Activated naive CD4-positive, alpha-beta T cell treated with anti-CD3 and anti-CD28 coated beads, Interleukin-2, amount 10 ng/mL, durations not matched to agents 7 days and 5 days (primary cell): ENCODE data around the gene COMTD1.
"Not testable (repeated sequence)": the region's sequence is repeated elsewhere in the genome, so short reads cannot be mapped to it uniquely, and the experiment has no call there.

Source experiments
- CTCF ChIA-PET: fragments of 350-600 bp; sonication (Branson Sonifier 250); formaldehyde crosslinking; loops from one replicate; lab custom pipeline; 2021; ENCODE audit warnings: antibody characterized with exemption; lab: Charles Lee
- DNase-seq: peaks from one replicate; pipeline ENCODE4 v3.0.0-alpha.2; 2020
- H3K27ac Mint-ChIP-seq: one replicate; pipeline ENCODE4 v1.8.0; 2021; ENCODE audit warnings: mild to moderate bottlenecking, moderate library complexity, mixed read lengths
- H3K27me3 Mint-ChIP-seq: one replicate; pipeline ENCODE4 v1.8.0; 2021; ENCODE audit warnings: mild to moderate bottlenecking, mixed read lengths
- H3K36me3 Mint-ChIP-seq: one replicate; pipeline ENCODE4 v1.8.0; 2021; ENCODE audit warnings: mixed read lengths
- H3K4me1 Mint-ChIP-seq: one replicate; pipeline ENCODE4 v1.8.0; 2021; ENCODE audit warnings: mixed read lengths
- H3K4me3 Mint-ChIP-seq: one replicate; pipeline ENCODE4 v1.8.0; 2021; ENCODE audit warnings: mild to moderate bottlenecking, moderate library complexity, mixed read lengths
- H3K9me3 Mint-ChIP-seq: one replicate; pipeline ENCODE4 v1.8.0; 2021; ENCODE audit warnings: mixed read lengths

The COMTD1 gene

GRCh38 chr10:75226095-75226494 lies 9.7 kb downstream of the COMTD1 start:
- Mint-ChIP-seq H3K36me3 (peaks cover 64% of the 10 kb centered on the region), H3K4me3 (no peak overlapping the region), H3K27me3 (no peaks in the 10 kb centered on the region), H3K27ac (peak overlapping the region; percentile 70), H3K9me3 (no peaks in the 10 kb centered on the region), H3K4me1 (peaks cover 52% of the 10 kb centered on the region)
- no peak for DNase-seq
- CTCF ChIA-PET, result interaction anchor here (1.8 to 13.6 kb wide), 3 partner anchors 10 to 38 kb away, joined by 5 to 217 read pairs (median 6); partner anchors contain the start of gene COMTD1

- H3K27me3 Mint-ChIP-seq, result no peaks in the 10 kb centered on the region
- H3K4me1 Mint-ChIP-seq, result peaks cover 47% of the 10 kb centered on the region
Measured at GRCh38 chr10:75223507-75223906, 12.2 kb downstream of the COMTD1 start.

GRCh38 chr10:75221492-75221891 lies 14.3 kb downstream of the COMTD1 start:
- CTCF ChIA-PET, result interaction anchor here (1.0 kb wide), 1 partner anchor 9 kb away, joined by 4 read pairs; no protein-coding TSS in a partner anchor
- H3K36me3 Mint-ChIP-seq, result peaks cover 68% of the 10 kb centered on the region
- H3K9me3 Mint-ChIP-seq, H3K27me3 Mint-ChIP-seq, H3K27ac Mint-ChIP-seq, DNase-seq, H3K4me3 Mint-ChIP-seq: not testable (repeated sequence)
- peaks cover 37% of the 10 kb centered on the region for H3K4me1 Mint-ChIP-seq

More at GRCh38 chr10:75223507-75223906, 12.2 kb downstream of the COMTD1 start:
- DNase-seq, result no peak
- CTCF ChIA-PET, result interaction anchor here (0.9 to 2.2 kb wide), 2 partner anchors 12 to 36 kb away, joined by 3 to 6 read pairs; no protein-coding TSS in a partner anchor
- H3K27ac Mint-ChIP-seq, result no peak overlapping the region
- no peak overlapping the region for H3K4me3 Mint-ChIP-seq
- H3K36me3 Mint-ChIP-seq, result peaks cover 65% of the 10 kb centered on the region
- no peaks in the 10 kb centered on the region for H3K9me3 Mint-ChIP-seq

- H3K4me1 Mint-ChIP-seq, result peaks cover 35% of the 10 kb centered on the region
- CTCF ChIA-PET, result interaction anchor here (0.6 to 1.1 kb wide), 3 partner anchors 9 to 15 kb away, joined by 3 to 5 read pairs (median 3); partner anchors contain the start of gene COMTD1
- H3K27me3 Mint-ChIP-seq, result no peaks in the 10 kb centered on the region
- no peak overlapping the region for H3K27ac Mint-ChIP-seq
- no peaks in the 10 kb centered on the region for H3K9me3 Mint-ChIP-seq
- H3K4me3 Mint-ChIP-seq, result no peak overlapping the region
- peaks cover 70% of the 10 kb centered on the region for H3K36me3 Mint-ChIP-seq
- no peak for DNase-seq
Measured at GRCh38 chr10:75220274-75220673, 15.5 kb downstream of the COMTD1 start.

GRCh38 chr10:75212343-75212742 lies 23.4 kb downstream of the COMTD1 start:
- Mint-ChIP-seq H3K9me3 (no peaks in the 10 kb centered on the region), H3K4me1 (peaks cover 47% of the 10 kb centered on the region)

GRCh38 chr10:75211007-75211691 lies 24.6 kb downstream of the COMTD1 start:
- Mint-ChIP-seq H3K36me3 (peaks cover 24% of the 10 kb centered on the region), H3K27ac (peak overlapping the region; percentile 100), H3K9me3 (no peaks in the 10 kb centered on the region), H3K4me1 (peaks cover 42% of the 10 kb centered on the region), H3K4me3 (peak overlapping the region; percentile 91), H3K27me3 (peaks cover 4% of the 10 kb centered on the region)
- peak; percentile 47 for DNase-seq
- CTCF ChIA-PET, result interaction anchor here (1.0 to 4.4 kb wide), 7 partner anchors 12 to 99 kb away, joined by 3 to 34 read pairs (median 8); partner anchors contain the start of genes COMTD1 and SAMD8

More at GRCh38 chr10:75212343-75212742, 23.4 kb downstream of the COMTD1 start:
- no peak for DNase-seq
- Mint-ChIP-seq H3K27ac (no peak overlapping the region), H3K36me3 (peaks cover 30% of the 10 kb centered on the region), H3K4me3 (peak overlapping the region; percentile 91), H3K27me3 (no peaks in the 10 kb centered on the region)
- CTCF ChIA-PET, result interaction anchor here (0.9 to 4.4 kb wide), 7 partner anchors 11 to 25 kb away, joined by 3 to 34 read pairs (median 4); partner anchors contain the start of gene COMTD1

- Mint-ChIP-seq H3K27me3 (peaks cover 4% of the 10 kb centered on the region), H3K27ac (peak within 1 kb of the TSS; percentile 100), H3K9me3 (no peaks in the 10 kb centered on the region), H3K4me1 (peaks cover 38% of the 10 kb centered on the region), H3K36me3 (peaks cover 19% of the 10 kb centered on the region), H3K4me3 (peak within 1 kb of the TSS; percentile 91)
- DNase-seq, result peak; percentile 94
- CTCF ChIA-PET, result interaction anchor here (1.0 to 4.4 kb wide), 6 partner anchors 18 to 99 kb away, joined by 3 to 34 read pairs (median 15); partner anchors contain the start of genes COMTD1 and SAMD8
Measured at GRCh38 chr10:75210282-75211006, 25.3 kb downstream of the COMTD1 start, which contains the start of gene VDAC2. Gene VDAC2 (plus strand): TSS chr10:75210796. CDS start chr10:75211159, 363 bp downstream.

- Mint-ChIP-seq H3K9me3 (no peaks in the 10 kb centered on the region), H3K4me3 (peak overlapping the region; percentile 91), H3K27ac (peak overlapping the region; percentile 100), H3K36me3 (peaks cover 18% of the 10 kb centered on the region), H3K27me3 (peaks cover 4% of the 10 kb centered on the region), H3K4me1 (peaks cover 38% of the 10 kb centered on the region)
- peak; percentile 88 for DNase-seq
- CTCF ChIA-PET, result interaction anchor here (0.5 to 4.4 kb wide), 6 partner anchors 18 to 1276 kb away, joined by 3 to 34 read pairs (median 13); partner anchors contain the start of gene COMTD1
Measured at GRCh38 chr10:75209921-75210281, 25.9 kb downstream of the COMTD1 start.

- peaks cover 4% of the 10 kb centered on the region for H3K27me3 Mint-ChIP-seq
- CTCF ChIA-PET, result interaction anchor here (0.5 to 4.4 kb wide), 6 partner anchors 19 to 1275 kb away, joined by 3 to 34 read pairs (median 13); partner anchors contain the start of gene COMTD1
- H3K4me3 Mint-ChIP-seq, result peak overlapping the region; percentile 91
- H3K9me3 Mint-ChIP-seq, result no peaks in the 10 kb centered on the region
- peaks cover 38% of the 10 kb centered on the region for H3K4me1 Mint-ChIP-seq
- H3K36me3 Mint-ChIP-seq, result peaks cover 15% of the 10 kb centered on the region
- H3K27ac Mint-ChIP-seq, result peak overlapping the region; percentile 100
- DNase-seq, result no peak
Measured at GRCh38 chr10:75209086-75209920, 26.5 kb downstream of the COMTD1 start.

GRCh38 chr10:75208181-75208580 lies 27.6 kb downstream of the COMTD1 start:
- DNase-seq, result no peak
- CTCF ChIA-PET, result interaction anchor here (0.9 to 3.3 kb wide), 3 partner anchors 21 to 27 kb away, joined by 3 to 14 read pairs (median 5); partner anchors contain the start of gene COMTD1
- H3K27ac Mint-ChIP-seq, result peak overlapping the region; percentile 11

GRCh38 chr10:75207857-75208144 lies 28.0 kb downstream of the COMTD1 start:
- CTCF ChIA-PET, result interaction anchor here (0.9 to 3.3 kb wide), 3 partner anchors 20 to 28 kb away, joined by 3 to 14 read pairs (median 5); partner anchors contain the start of gene COMTD1
- H3K27me3 Mint-ChIP-seq, result peaks cover 4% of the 10 kb centered on the region
- peaks cover 10% of the 10 kb centered on the region for H3K36me3 Mint-ChIP-seq
- H3K4me1 Mint-ChIP-seq, result peaks cover 32% of the 10 kb centered on the region
- no peak overlapping the region for H3K4me3 Mint-ChIP-seq
- no peak for DNase-seq
- H3K9me3 Mint-ChIP-seq, result no peaks in the 10 kb centered on the region
- no peak overlapping the region for H3K27ac Mint-ChIP-seq

More at GRCh38 chr10:75208181-75208580, 27.6 kb downstream of the COMTD1 start:
- H3K4me3 Mint-ChIP-seq, result no peak overlapping the region
- peaks cover 11% of the 10 kb centered on the region for H3K36me3 Mint-ChIP-seq
- H3K9me3 Mint-ChIP-seq, result no peaks in the 10 kb centered on the region
- H3K27me3 Mint-ChIP-seq, result peaks cover 4% of the 10 kb centered on the region
- H3K4me1 Mint-ChIP-seq, result peaks cover 33% of the 10 kb centered on the region

- H3K27ac Mint-ChIP-seq, result no peak overlapping the region
- DNase-seq, result no peak
- no peaks in the 10 kb centered on the region for H3K9me3 Mint-ChIP-seq
- H3K4me3 Mint-ChIP-seq, result no peak overlapping the region
- peaks cover 26% of the 10 kb centered on the region for H3K4me1 Mint-ChIP-seq
- CTCF ChIA-PET, result interaction anchor here (1.0 to 3.3 kb wide), 2 partner anchors 20 to 28 kb away, joined by 5 to 14 read pairs; partner anchors contain the start of gene COMTD1
- peaks cover 4% of the 10 kb centered on the region for H3K27me3 Mint-ChIP-seq
- peaks cover 5% of the 10 kb centered on the region for H3K36me3 Mint-ChIP-seq
Measured at GRCh38 chr10:75207079-75207856, 28.5 kb downstream of the COMTD1 start.
